GM18502 (cell line): ENCODE measurements around the gene NFATC3.

Experiments used
- ATAC-seq: cut with Tn5 transposase; IDR thresholded peaks from one replicate; pipeline ENCODE4 v1.9.1; 2021; ENCODE audit warnings: mild to moderate bottlenecking; ENCODE audit not compliant: unreplicated experiment, poor library complexity

The NFATC3 gene

GRCh38 chr16:68179196-68179795 is 94.1 kb downstream of the NFATC3 start:
- no peak for ATAC-seq

- ATAC-seq = no peak
Measured at GRCh38 chr16:68179855-68180254, 94.7 kb downstream of the NFATC3 start.

DNA sequence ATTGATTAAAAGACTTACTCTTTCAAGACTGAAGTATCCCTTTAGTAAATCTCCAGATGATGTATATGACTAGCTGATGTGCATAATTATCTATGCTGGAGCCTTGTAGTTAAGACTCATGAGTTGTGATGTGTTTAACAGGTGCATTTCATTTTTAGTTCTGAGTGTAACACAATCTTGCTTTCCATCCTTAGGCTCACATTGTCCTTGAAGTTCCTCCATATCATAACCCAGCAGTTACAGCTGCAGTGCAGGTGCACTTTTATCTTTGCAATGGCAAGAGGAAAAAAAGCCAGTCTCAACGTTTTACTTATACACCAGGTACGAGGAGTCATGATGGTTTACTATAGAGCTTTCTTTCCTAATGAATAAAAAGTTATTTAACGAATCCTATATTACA is 97.9 kb downstream of the NFATC3 start:
- ATAC-seq = no peak

GRCh38 chr16:68186877-68187276 is 101.7 kb downstream of the NFATC3 start:
- ATAC-seq = no peak

- no peak for ATAC-seq
Measured at GRCh38 chr16:68187505-68187904, 102.3 kb downstream of the NFATC3 start.

DNA sequence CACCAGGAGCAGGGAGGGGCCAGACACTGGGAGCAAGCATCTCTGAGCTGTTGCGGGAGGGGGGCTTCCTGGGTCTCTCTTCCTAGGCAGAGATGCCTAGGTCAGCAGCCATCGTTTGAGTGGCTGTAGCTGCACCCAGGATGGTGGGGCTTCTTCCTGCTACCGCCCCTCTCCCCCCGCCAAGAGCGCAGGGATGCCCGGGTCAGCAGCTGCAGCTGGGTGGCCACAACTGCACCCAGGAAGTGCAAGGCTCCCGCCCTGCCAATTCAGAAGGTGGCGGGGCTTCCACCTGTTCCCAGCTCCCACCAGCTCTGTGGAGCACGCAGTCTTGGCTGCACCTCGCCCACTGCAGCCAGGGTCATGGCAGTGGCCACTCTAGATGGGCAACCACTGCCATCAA is 103.0 kb downstream of the NFATC3 start:
- no peak for ATAC-seq

DNA sequence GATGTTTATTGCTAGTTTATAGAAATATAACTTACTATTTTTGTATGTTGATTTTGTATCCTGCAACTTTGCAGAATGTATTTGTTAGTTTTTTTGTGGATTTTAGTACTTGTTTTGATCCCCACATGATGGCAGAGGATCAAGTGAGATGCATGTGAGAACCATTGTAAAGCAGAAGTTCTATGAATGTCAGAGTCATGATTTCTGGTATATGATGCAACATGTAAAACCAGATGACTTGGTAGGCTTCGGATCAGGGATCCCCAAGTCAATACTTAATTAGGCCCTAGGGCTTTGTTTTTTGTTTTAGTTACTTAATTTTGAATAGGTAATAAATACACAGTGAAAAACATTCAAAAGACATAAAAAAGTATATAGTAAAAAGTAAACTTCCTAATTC is 104.9 kb downstream of the NFATC3 start:
- ATAC-seq = no peak

GRCh38 chr16:68190736-68191510 is 105.8 kb downstream of the NFATC3 start:
- ATAC-seq = no peak

DNA sequence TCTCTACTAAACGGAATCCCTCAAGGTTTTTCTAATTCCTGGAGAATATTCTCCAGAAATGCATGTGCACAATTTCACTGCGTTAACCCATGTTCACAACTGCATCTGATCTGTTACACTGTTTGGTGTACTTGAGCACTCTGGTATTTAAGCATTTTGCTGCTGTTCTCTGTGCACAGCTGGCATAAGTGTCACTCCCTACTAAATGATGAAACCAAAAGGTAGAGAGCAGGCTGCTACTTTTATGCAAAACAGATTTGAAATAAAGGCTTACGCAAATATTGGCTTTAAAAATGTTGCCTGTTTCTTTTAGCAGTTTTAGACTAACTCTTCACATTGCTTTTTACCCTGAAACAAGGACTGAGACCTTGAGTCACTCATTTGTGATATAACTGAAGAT is 109.1 kb downstream of the NFATC3 start:
- no peak for ATAC-seq

DNA sequence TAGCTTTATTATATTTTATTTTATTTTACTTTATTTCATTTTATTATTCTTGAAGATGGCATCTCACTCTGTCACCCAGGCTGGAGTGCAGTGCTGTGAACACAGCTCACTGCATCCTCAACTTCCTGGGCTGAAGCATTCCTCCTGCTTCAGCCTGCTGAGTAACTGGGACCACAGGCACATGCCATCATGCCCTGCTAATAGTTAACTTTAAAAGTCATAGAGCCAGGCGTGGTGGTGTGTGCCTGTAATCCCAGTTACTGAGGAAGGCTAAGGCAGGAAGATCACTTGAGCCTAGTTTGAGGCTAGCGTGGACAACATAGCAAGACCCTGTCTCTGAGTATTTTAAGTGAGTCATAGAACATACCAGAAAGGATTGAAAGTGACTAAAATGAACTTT is 112.1 kb downstream of the NFATC3 start:
- ATAC-seq = no peak

DNA sequence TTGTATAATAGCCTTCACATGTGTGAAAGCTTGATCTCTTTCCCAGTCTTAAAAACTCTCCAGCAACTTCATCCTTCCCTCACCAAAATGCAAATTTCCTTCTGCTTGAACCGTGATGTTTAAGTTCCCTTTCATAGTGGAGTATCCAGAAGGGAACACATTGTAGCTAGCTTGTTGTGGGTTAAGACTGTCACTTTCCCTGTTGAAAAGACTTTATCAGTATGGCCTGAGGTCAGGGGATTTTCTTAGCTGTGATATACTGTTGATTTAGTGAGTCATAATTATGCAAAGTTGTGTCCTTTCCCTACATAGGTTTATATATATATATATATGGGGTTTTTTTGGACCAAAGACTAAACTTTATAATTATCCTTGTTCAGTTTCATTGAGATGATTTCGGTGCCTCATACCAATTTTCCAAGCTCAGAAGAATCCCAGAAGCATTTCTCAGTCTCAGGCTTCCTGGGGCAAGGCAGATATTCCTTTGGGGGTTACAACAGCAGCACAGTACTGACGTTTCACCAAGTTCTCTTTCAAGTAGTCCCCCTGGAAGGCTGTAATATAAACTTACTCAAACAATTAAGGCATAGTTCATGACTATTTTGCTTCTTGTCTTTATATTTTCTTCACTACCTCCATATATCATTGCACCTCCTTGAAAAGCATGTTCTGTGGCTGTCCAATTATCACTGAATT is 115.1 kb downstream of the NFATC3 start:
- ATAC-seq = no peak

GRCh38 chr16:68202091-68202519 is 116.9 kb downstream of the NFATC3 start:
- ATAC-seq = no peak

DNA sequence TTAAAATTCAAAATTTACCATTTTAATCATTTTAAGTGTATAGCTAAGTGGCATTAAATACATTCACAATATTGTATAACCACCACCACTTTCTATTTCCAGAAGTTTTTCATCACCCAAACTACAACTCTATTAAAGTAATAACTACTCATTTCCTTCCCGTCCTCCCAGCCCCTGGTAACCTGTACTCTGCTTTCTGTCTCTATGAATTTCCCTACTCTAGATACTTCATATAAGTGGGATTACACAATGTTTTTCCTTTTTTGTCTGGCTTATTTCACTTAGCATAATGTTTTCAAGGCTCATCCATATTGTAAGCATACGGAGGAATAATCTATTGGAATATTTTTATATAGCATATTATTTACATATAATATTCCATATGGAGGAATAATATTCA is 121.1 kb downstream of the NFATC3 start:
- no peak for ATAC-seq

- no peak for ATAC-seq
Measured at GRCh38 chr16:68214726-68215125, 129.6 kb downstream of the NFATC3 start.

DNA sequence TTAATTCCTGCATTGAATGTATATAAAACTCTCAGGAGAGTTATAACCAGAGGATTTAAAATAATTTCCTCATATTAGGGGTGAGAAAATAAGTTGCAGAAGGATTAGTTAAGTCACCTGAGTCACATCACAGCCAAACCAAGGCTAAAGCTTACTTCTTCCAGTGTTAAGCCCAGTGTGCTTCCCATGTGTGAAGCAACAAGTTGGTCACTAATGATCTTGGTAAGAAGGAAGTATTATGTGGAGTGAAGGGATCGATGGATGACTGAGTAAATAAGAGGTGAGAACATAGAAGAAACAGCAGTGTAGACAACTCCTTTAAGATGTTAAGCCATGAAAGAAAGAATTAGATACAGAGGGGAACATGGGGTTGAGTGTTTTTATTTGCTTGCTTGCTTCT is 130.1 kb downstream of the NFATC3 start:
- no peak for ATAC-seq

- ATAC-seq = no peak
Measured at GRCh38 chr16:68216240-68216639, 131.1 kb downstream of the NFATC3 start.

DNA sequence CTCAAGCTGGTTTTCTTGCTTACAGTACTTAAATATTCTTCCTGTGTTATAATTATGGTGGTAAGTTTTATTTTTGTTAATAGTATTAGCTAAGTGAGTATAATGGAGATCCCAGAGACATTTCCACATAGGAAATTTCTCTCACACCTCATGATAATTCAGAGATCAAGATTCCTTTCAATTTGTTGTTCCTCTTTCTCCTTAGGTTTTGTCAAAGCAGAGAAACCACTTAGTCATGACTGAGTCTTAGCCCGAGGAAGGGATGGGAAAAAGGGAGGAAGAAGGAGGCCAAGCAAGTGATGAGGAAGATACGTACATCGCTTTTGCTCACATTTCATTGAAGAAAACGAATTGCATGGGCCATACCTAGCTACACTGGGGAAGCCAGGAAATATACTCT is 132.3 kb downstream of the NFATC3 start:
- no peak for ATAC-seq

DNA sequence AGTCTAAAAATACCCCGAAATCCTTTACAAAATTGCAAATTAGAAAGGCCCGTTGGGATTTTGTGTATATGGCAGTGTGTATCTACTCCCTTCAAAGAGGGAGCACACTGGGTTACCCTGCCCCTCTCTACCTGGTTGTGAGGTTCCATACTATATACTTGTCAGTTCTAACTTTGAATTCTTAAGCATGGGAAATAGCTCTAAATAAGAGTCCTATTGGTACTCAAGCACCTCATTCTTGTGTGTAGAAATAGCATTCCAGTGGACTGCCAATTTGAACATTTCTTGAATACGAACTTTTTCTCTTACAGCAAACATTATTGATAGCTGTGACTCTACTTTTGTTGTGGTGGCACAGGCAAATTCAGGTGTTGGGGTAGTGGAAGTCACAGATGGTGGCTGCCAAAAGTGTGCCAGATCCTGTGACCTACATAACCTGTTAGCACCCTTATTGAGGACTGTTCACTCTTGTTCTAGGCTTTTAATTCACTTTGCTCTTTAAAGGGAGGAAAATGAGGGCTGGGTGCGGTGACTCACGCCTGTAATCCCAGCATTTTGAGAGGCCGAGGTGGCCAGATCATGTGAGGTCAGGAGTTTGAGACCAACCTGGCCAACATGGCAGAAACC is 134.7 kb downstream of the NFATC3 start:
- no peak for ATAC-seq

GRCh38 chr16:68223072-68223471 is 137.9 kb downstream of the NFATC3 start:
- ATAC-seq = no peak

- ATAC-seq = no peak
Measured at GRCh38 chr16:68226116-68226515, 140.9 kb downstream of the NFATC3 start.

DNA sequence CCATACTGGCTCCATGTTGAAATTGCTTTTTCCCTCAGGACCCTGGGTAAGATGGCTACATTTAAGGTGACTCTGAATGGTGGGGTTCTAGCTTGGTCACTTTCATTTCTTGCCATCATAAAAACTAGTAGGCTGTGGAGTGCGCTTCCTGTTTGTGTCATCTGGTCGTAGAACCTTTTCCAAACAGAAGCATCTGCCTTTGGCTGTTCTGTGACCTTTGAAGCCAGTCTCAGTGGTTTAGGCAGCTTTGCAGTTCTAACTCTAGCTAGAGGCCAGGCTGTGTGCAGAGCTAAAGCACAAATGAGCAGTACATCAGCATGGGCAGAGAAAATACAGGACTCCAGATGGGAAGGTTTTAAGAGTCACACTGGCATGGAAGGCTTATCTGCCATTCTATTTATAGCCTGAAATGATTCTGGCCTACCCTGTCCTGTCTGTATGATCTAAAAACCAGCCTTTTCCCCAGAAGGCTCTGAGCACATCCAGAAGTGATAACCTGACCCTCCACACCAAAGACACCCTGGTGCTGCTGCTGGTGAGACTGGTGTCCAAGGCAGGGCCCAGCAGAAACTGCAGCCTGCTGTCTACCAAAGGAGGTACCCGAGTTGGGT is 142.1 kb downstream of the NFATC3 start:
- ATAC-seq = no peak
